Loucy (cell line): ENCODE measurements around the gene NRG3.

Experiments
- CTCF ChIP-seq: fragments of 200-600 bp; sonication (generic); conservative IDR thresholded peaks from 2 replicates; pipeline ENCODE4 v1.5.1; 2014; ENCODE audit warnings: mild to moderate bottlenecking, antibody characterized with exemption, low read length
- EZH2phosphoT487 ChIP-seq: fragments of 200-600 bp; IDR thresholded peaks from 2 replicates; pipeline ENCODE4 v1.6.1; 2018; ENCODE audit warnings: antibody characterized with exemption, mild to moderate bottlenecking, moderate library complexity, borderline replicate concordance

GRCh38 chr10:82383350-82383749 is 508.4 kb downstream of the NRG3 start:
- no peak for TF ChIP-seq EZH2phosphoT487
- no peak for TF ChIP-seq CTCF
